Stomach (tissue), 4 donors: Measurements from ENCODE around the gene ZNRF2.

Source experiments
- CTCF ChIP-seq, 7 experiments: fragments of 450-650 bp in 4 of 7; fragments of 200-600 bp in 3 of 7; sonication (generic) in 3 of 7; IDR thresholded peaks; one replicate each; pipeline ENCODE4 v1.5.1; 2016 to 2019; ENCODE audit warnings: antibody characterized with exemption in 7 of 7, control low read depth in 2 of 7, mild to moderate bottlenecking in 1 of 7
- EP300 ChIP-seq: sonication (generic); formaldehyde crosslinking; IDR thresholded peaks from one replicate; pipeline ENCODE4 v1.6.1; 2017; ENCODE audit warnings: antibody characterized with exemption

GRCh38 chr7:30310674-30311362, 26.4 kb downstream of the ZNRF2 start:
- TF ChIP-seq EP300 (no peak), CTCF (IDR thresholded peaks at IDR 0.05) (no peak)
